GM12892 (cell line): Measurements from ENCODE around the gene TRIM8.

ENCODE experiments used
- DNase-seq: peaks from one replicate; pipeline ENCODE4 v3.0.0; 2011; ENCODE audit not compliant: insufficient read length
- FAIRE-seq: peaks from 2 replicates; lab custom pipeline; 2011; peaks lifted over from hg19 to GRCh38; lab: Jason Lieb, UNC
- POLR2A ChIP-seq: IDR thresholded peaks from 2 replicates; pipeline ENCODE4 v1.6.1; 2011; ENCODE audit warnings: low read depth, low read length, control low read depth
- POLR2AphosphoS5 ChIP-seq: IDR thresholded peaks from 2 replicates; pipeline ENCODE4 v1.6.1; 2011; ENCODE audit warnings: low read depth, low read length, control low read depth
- TAF1 ChIP-seq: IDR thresholded peaks from 2 replicates; pipeline ENCODE4 v1.6.1; 2011; ENCODE audit warnings: low read depth, mild to moderate bottlenecking, control low read depth, low read length, borderline replicate concordance

TRIM8 gene

GRCh38 chr10:102603946-102604345 lies 40.3 kb upstream of the TRIM8 start:
- no peak for TF ChIP-seq POLR2AphosphoS5
- TF ChIP-seq TAF1, result no peak
- no peak for TF ChIP-seq POLR2A
- DNase-seq (no peak), FAIRE-seq (no peak)

- DNase-seq (no peak), FAIRE-seq (no peak)
- TF ChIP-seq POLR2A, result no peak
- TF ChIP-seq POLR2AphosphoS5, result no peak
- TF ChIP-seq TAF1, result no peak
Measured at GRCh38 chr10:102604439-102604841, 39.8 kb upstream of the TRIM8 start.

- no peak for TF ChIP-seq POLR2A
- TF ChIP-seq POLR2AphosphoS5, result no peak
- no peak for TF ChIP-seq TAF1
- no peak for DNase-seq
- FAIRE-seq, result no peak
Measured at GRCh38 chr10:102605712-102606111, 38.6 kb upstream of the TRIM8 start.

- DNase-seq (no peak), FAIRE-seq (peak; percentile 63)
- TF ChIP-seq TAF1 (no peak), POLR2AphosphoS5 (no peak), POLR2A (no peak)
Measured at GRCh38 chr10:102608487-102608886, 35.8 kb upstream of the TRIM8 start.

GRCh38 chr10:102610441-102610887 lies 33.8 kb upstream of the TRIM8 start:
- no peak for TF ChIP-seq POLR2A
- TF ChIP-seq POLR2AphosphoS5, result no peak
- TF ChIP-seq TAF1, result no peak
- DNase-seq, result no peak
- FAIRE-seq, result no peak

- no peak for FAIRE-seq
- no peak for DNase-seq
- TF ChIP-seq POLR2AphosphoS5 (no peak), TAF1 (no peak), POLR2A (no peak)
Measured at GRCh38 chr10:102611514-102612087, 32.7 kb upstream of the TRIM8 start.

GRCh38 chr10:102612964-102613275 lies 31.4 kb upstream of the TRIM8 start:
- no peak for TF ChIP-seq POLR2AphosphoS5
- TF ChIP-seq POLR2A, result no peak
- TF ChIP-seq TAF1, result no peak
- FAIRE-seq, result no peak
- no peak for DNase-seq

- TF ChIP-seq TAF1 (no peak), POLR2A (no peak), POLR2AphosphoS5 (no peak)
Measured at GRCh38 chr10:102613286-102613685, 31.0 kb upstream of the TRIM8 start.

GRCh38 chr10:102613785-102614184 lies 30.5 kb upstream of the TRIM8 start:
- FAIRE-seq, result no peak
- no peak for DNase-seq
- no peak for TF ChIP-seq TAF1
- no peak for TF ChIP-seq POLR2AphosphoS5
- TF ChIP-seq POLR2A, result no peak

More at GRCh38 chr10:102613286-102613685, 31.0 kb upstream of the TRIM8 start:
- DNase-seq (no peak), FAIRE-seq (no peak)

- no peak for DNase-seq
- FAIRE-seq, result no peak
- TF ChIP-seq POLR2AphosphoS5 (no peak), TAF1 (no peak), POLR2A (no peak)
Measured at GRCh38 chr10:102614888-102615287, 29.4 kb upstream of the TRIM8 start.

- DNase-seq, result no peak
- FAIRE-seq, result no peak
- TF ChIP-seq TAF1, result no peak
- TF ChIP-seq POLR2A, result no peak
- TF ChIP-seq POLR2AphosphoS5, result no peak
Measured at GRCh38 chr10:102615361-102615760, 28.9 kb upstream of the TRIM8 start.

GRCh38 chr10:102616066-102616770 lies 28.1 kb upstream of the TRIM8 start:
- DNase-seq (peak; percentile 47), FAIRE-seq (peak; percentile 65)
- no peak for TF ChIP-seq POLR2A
- no peak for TF ChIP-seq TAF1
- no peak for TF ChIP-seq POLR2AphosphoS5
